Sigmoid colon (tissue), 7 donors: ENCODE measurements around the gene ALOX12B. TPM values are rescaled to one million over a fixed set of nuclear protein-coding genes. Genes with fewer than 3 reads are reported as not detected.

Experiments
- DNase-seq: peaks from one replicate; pipeline ENCODE4 v3.0.0-alpha.2; 2019
- H3K27ac ChIP-seq, 4 donors: fragments of 200-600 bp; sonication (generic); one replicate each; pipeline ENCODE4 v1.5.1; 2016 to 2019; ENCODE audit warnings: mild to moderate bottlenecking in 1 of 4
- H3K27me3 ChIP-seq, 3 donors: fragments of 200-600 bp; sonication (generic); one replicate each; pipeline ENCODE4 v1.5.1; 2019; ENCODE audit warnings: mild to moderate bottlenecking in 1 of 3
- H3K36me3 ChIP-seq, 4 donors: fragments of 200-600 bp; sonication (generic); one replicate each; pipeline ENCODE4 v1.5.1; 2016 to 2019
- H3K4me1 ChIP-seq, 4 donors: fragments of 200-600 bp; sonication (generic); one replicate each; pipeline ENCODE4 v1.5.1; 2017 to 2019
- H3K4me3 ChIP-seq, 4 donors: fragments of 200-600 bp; sonication (generic); one replicate each; pipeline ENCODE4 v1.5.1; 2017 to 2019; ENCODE audit warnings: mild to moderate bottlenecking in 2 of 4, moderate library complexity in 1 of 4
- H3K9me3 ChIP-seq, 4 donors: fragments of 200-600 bp in 3 of 4; sonication (generic) in 3 of 4; one replicate each; pipeline versions ENCODE4 v1.5.1 to v1.6.1; 2013 to 2019
- EP300 ChIP-seq, 4 donors: sonication (generic); formaldehyde crosslinking; IDR thresholded peaks; one replicate each; pipeline ENCODE4 v1.6.1; 2017; ENCODE audit warnings: antibody characterized with exemption in 4 of 4
- POLR2A ChIP-seq, 2 donors: fragments of 450-650 bp; IDR thresholded peaks; one replicate each; pipeline ENCODE4 v1.6.1; 2016; ENCODE audit warnings: antibody characterized with exemption in 2 of 2, mild to moderate bottlenecking in 2 of 2, moderate library complexity in 2 of 2
- POLR2AphosphoS5 ChIP-seq, 4 donors: sonication (generic); formaldehyde crosslinking; IDR thresholded peaks; one replicate each; pipeline ENCODE4 v1.6.1; 2017; ENCODE audit warnings: antibody characterized with exemption in 4 of 4
- WGBS, 2 donors: extraction: QIAGEN DNeasy Blood & Tissue Kit; methylation state at CpG; one replicate each; pipeline ENCODE4 v1.1.7; 2013; 5-methylcytosine and 5-hydroxymethylcytosine counted together
- intact Hi-C: fragments of 100-400 bp; cut with DNase I; formaldehyde crosslinking; loops from one replicate; pipeline ENCODE4 v1.15.1; 2023
- polyA plus RNA-seq, 3 donors: library from polyadenylated mRNA; stranded (reverse); fragments of 200-250 nt; gene quantifications; one replicate each; pipeline ENCODE4 v1.2.3, GENCODE V29; 2013
- total RNA-seq, 4 donors: library from RNA; depleted of rRNA; stranded (reverse); fragments of >200 nt; gene quantifications; one replicate each; pipeline ENCODE4 v1.1.0, GENCODE V29; 2016
- TF ChIP-seq, protein P1 (sequence below), 4 experiments: fragments of 450-650 bp in 3 of 4; fragments of 200-600 bp in 1 of 4; IDR thresholded peaks; one replicate each; pipeline ENCODE4 v1.5.1; 2016 to 2019; ENCODE audit warnings: antibody characterized with exemption in 4 of 4, mild to moderate bottlenecking in 3 of 4, moderate library complexity in 2 of 4
- donor health status: healthy with polysubstance abuse.
- donor health status: Bipolar disorder and iron deficiency.
- donor health status: healthy.

The ALOX12B gene
- total and polyA plus RNA-seq, 7 donors, result 0.52 TPM; not detected in 6

- WGBS, 2 donors, result 2 to 3% methylated on average over 24 of the region's 24 CpGs
- DNase-seq, result no peak
- Histone ChIP-seq H3K36me3 (no peaks in the 10 kb centered on the region), H3K27ac (no peak overlapping the region), H3K4me1 (peaks cover 0 to 73% (median 68%) of the 10 kb centered on the region in 4 donors), H3K27me3 (peaks cover 12 to 58% (median 55%) of the 10 kb centered on the region in 3 donors), H3K9me3 (no peaks in the 10 kb centered on the region), H3K4me3 (peak overlapping the region in 3 of 4 donors; percentile 40 to 53 (median 52))
- TF ChIP-seq EP300 (IDR thresholded peaks at IDR 0.05) (no peak), POLR2AphosphoS5 (IDR thresholded peaks at IDR 0.05) (no peak), POLR2A (IDR thresholded peaks at IDR 0.05) (no peak)
- TF ChIP-seq, protein P1, sequence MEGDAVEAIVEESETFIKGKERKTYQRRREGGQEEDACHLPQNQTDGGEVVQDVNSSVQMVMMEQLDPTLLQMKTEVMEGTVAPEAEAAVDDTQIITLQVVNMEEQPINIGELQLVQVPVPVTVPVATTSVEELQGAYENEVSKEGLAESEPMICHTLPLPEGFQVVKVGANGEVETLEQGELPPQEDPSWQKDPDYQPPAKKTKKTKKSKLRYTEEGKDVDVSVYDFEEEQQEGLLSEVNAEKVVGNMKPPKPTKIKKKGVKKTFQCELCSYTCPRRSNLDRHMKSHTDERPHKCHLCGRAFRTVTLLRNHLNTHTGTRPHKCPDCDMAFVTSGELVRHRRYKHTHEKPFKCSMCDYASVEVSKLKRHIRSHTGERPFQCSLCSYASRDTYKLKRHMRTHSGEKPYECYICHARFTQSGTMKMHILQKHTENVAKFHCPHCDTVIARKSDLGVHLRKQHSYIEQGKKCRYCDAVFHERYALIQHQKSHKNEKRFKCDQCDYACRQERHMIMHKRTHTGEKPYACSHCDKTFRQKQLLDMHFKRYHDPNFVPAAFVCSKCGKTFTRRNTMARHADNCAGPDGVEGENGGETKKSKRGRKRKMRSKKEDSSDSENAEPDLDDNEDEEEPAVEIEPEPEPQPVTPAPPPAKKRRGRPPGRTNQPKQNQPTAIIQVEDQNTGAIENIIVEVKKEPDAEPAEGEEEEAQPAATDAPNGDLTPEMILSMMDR (IDR thresholded peaks at IDR 0.05), result no peak
- intact Hi-C loops, result loop anchor here (2.0 to 5.0 kb wide), 2 partner anchors 34 to 53 kb away; partner anchors contain the start of gene TMEM107
These were observed 37.0 kb upstream of the ALOX12B start for GRCh38 chr17:8124350-8125153.

DNA sequence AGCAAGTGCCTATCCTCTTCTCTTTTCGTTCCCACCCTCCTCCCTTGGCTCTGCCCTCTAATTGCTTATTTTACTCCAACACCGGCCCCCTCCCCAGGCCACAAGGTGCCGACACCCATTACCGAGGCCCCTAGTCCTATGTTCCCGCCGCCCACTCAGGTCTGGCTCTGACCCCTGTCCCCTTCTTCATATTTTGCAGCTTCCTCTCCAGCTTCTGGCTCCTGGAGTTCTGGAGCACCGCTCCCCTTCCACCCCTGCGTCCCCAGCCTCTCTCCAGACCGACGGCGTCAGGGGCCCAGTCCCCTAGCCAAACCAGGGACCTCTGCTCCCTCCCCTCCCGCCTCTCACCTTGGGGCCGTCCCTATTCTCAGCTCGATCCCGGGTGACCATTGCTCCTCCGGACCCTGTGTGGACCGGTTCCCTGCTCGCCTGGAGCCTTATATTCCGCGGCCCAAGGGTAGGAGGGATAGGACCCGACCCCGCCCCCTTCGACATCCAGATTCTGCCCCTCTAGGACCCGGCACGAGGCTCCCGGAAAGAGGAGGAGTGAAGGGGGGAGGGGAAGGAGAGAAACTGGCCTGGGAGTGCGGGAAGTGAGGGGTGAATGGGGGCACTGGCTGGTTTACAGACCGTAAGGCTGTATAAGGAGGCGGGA lies 36.3 kb upstream of the ALOX12B start, which contains the start of gene HES7:
TSS of gene HES7 (minus strand) at position 412 of the 655 bp plus-strand sequence. CDS start at position 390, 22 bp downstream.
- intact Hi-C loops, result loop anchor here (2.0 to 5.0 kb wide), 2 partner anchors 35 to 53 kb away; partner anchors contain the start of gene TMEM107
- 1% methylated on average over 29 of the region's 29 CpGs for WGBS, 2 donors
- Histone ChIP-seq H3K27me3 (peaks cover 12 to 55% (median 53%) of the 10 kb centered on the region in 3 donors), H3K4me3 (peak within 1 kb of the TSS; percentile 27 to 53 (median 46)), H3K27ac (peak within 1 kb of the TSS in 1 of 4 donors; percentile 53), H3K36me3 (no peaks in the 10 kb centered on the region), H3K4me1 (peaks cover 0 to 74% (median 68%) of the 10 kb centered on the region in 4 donors), H3K9me3 (no peaks in the 10 kb centered on the region)
- TF ChIP-seq POLR2AphosphoS5 (IDR thresholded peaks at IDR 0.05) (no peak), POLR2A (IDR thresholded peaks at IDR 0.05) (no peak), EP300 (IDR thresholded peaks at IDR 0.05) (no peak)
- TF ChIP-seq, protein P1 (IDR thresholded peaks at IDR 0.05), result no peak
- peak; percentile 79 for DNase-seq

GRCh38 chr17:8122924-8123694 lies 35.6 kb upstream of the ALOX12B start:
- peaks cover 0 to 81% (median 75%) of the 10 kb centered on the region in 4 donors for H3K4me1 ChIP-seq

More at GRCh38 chr17:8122924-8123694, 35.6 kb upstream of the ALOX12B start:
- no peak for DNase-seq
- H3K27me3 ChIP-seq, result peaks cover 12 to 55% (median 53%) of the 10 kb centered on the region in 3 donors
- H3K36me3 ChIP-seq, result no peaks in the 10 kb centered on the region
- peak overlapping the region; percentile 27 to 53 (median 46) for H3K4me3 ChIP-seq
- WGBS, 2 donors, result 1% methylated on average over 55 of the region's 55 CpGs
- intact Hi-C loops, result loop anchor here (5.0 kb wide), 1 partner anchor 54 kb away; the partner anchor contains the start of gene TMEM107
- H3K9me3 ChIP-seq, result no peaks in the 10 kb centered on the region
- TF ChIP-seq EP300 (IDR thresholded peaks at IDR 0.05), result no peak
- no peak for TF ChIP-seq POLR2A (IDR thresholded peaks at IDR 0.05)
- TF ChIP-seq POLR2AphosphoS5 (IDR thresholded peaks at IDR 0.05), result no peak
- TF ChIP-seq, protein P1 (IDR thresholded peaks at IDR 0.05), result no peak
- peak overlapping the region in 1 of 4 donors; percentile 53 for H3K27ac ChIP-seq
